HepG2 (cell line): ENCODE results near the gene ADRM1. TPM values are rescaled to one million over a fixed set of nuclear protein-coding genes. Genes with fewer than 3 reads are reported as not detected.

Experiments
- FOSL2 ChIP-seq: sonication (generic); formaldehyde crosslinking; IDR thresholded peaks from 2 replicates; pipeline ENCODE4 v1.4.0; 2020; ENCODE audit warnings: missing genetic modification reagents
- FOXJ3 ChIP-seq: sonication (generic); formaldehyde crosslinking; IDR thresholded peaks from 2 replicates; pipeline ENCODE4 v1.4.0; 2020; ENCODE audit warnings: missing genetic modification reagents, mild to moderate bottlenecking, borderline replicate concordance
- MAF1 ChIP-seq: sonication (generic); formaldehyde crosslinking; IDR thresholded peaks from 2 replicates; pipeline ENCODE4 v1.5.0; 2020; ENCODE audit warnings: missing genetic modification reagents, borderline replicate concordance
- MAZ ChIP-seq, 2 experiments: sonication (generic) in 1 of 2; formaldehyde crosslinking in 1 of 2; IDR thresholded peaks; 2 replicates each; pipeline versions ENCODE4 v1.5.0 to v1.6.1; 2012 to 2020; ENCODE audit warnings: low read depth in 2 of 2, mild to moderate bottlenecking in 2 of 2, borderline replicate concordance in 1 of 2, improper control_type of control experiment in 1 of 2, low read length in 1 of 2, missing genetic modification reagents in 1 of 2, moderate library complexity in 1 of 2
- PPARG ChIP-seq: conservative IDR thresholded peaks from 2 replicates; pipeline ENCODE4 v1.6.1; 2016; ENCODE audit warnings: missing biosample characterization, missing genetic modification reagents
- RBM22 ChIP-seq: fragments of 200-400 bp; formaldehyde crosslinking; optimal IDR thresholded peaks from 2 replicates; pipeline ENCODE3; 2017; ENCODE audit warnings: mild to moderate bottlenecking, low read length, moderate library complexity
- SETDB1 ChIP-seq: sonication (generic); formaldehyde crosslinking; IDR thresholded peaks from 2 replicates; pipeline ENCODE4 v1.5.1; 2020; ENCODE audit warnings: missing genetic modification reagents, mild to moderate bottlenecking, borderline replicate concordance
- SUZ12 ChIP-seq: fragments of 150-350 bp; IDR thresholded peaks from 2 replicates; pipeline ENCODE4 v1.6.1; 2014; ENCODE audit warnings: low read depth, low read length
- USF2 ChIP-seq, 2 experiments: sonication (generic) in 1 of 2; formaldehyde crosslinking in 1 of 2; IDR thresholded peaks; 2 replicates each; pipeline versions ENCODE4 v1.5.1 to v1.6.1; 2011 to 2020; ENCODE audit warnings: borderline replicate concordance in 1 of 2, low read depth in 1 of 2, low read length in 1 of 2, mild to moderate bottlenecking in 1 of 2, missing genetic modification reagents in 1 of 2, moderate library complexity in 1 of 2
- XBP1 ChIP-seq: sonication (generic); formaldehyde crosslinking; IDR thresholded peaks from 2 replicates; pipeline ENCODE4 v1.5.0; 2020; ENCODE audit warnings: missing genetic modification reagents
- ZHX2 ChIP-seq, 2 experiments: sonication (generic) in 1 of 2; formaldehyde crosslinking in 1 of 2; IDR thresholded peaks; 2 replicates each; pipeline versions ENCODE4 v1.6.1 to v1.9.0; 2014 to 2022; ENCODE audit warnings: antibody characterized with exemption in 1 of 2, borderline replicate concordance in 1 of 2, inconsistent platforms in 1 of 2, low read depth in 1 of 2, missing genetic modification reagents in 1 of 2
- ZNF18 ChIP-seq: sonication (generic); formaldehyde crosslinking; IDR thresholded peaks from 2 replicates; pipeline ENCODE4 v1.8.0; 2022; ENCODE audit warnings: mild to moderate bottlenecking, missing genetic modification reagents; ENCODE audit not compliant: insufficient replicate concordance
- ZNF292 ChIP-seq: sonication (generic); formaldehyde crosslinking; IDR thresholded peaks from 2 replicates; pipeline ENCODE4 v1.8.1; 2022; ENCODE audit warnings: mild to moderate bottlenecking, low read depth, missing genetic modification reagents, borderline replicate concordance
- ZNF790 ChIP-seq: sonication (generic); formaldehyde crosslinking; IDR thresholded peaks from 2 replicates; pipeline ENCODE4 v1.8.0; 2022; ENCODE audit warnings: missing genetic modification reagents, mild to moderate bottlenecking, borderline replicate concordance
- polyA plus RNA-seq, 8 experiments: library from polyadenylated mRNA; depleted of rRNA in 3 of 8; stranded (reverse) in 7 of 8; unstranded in 1 of 8; fragments of >200 nt; fragmentation: Illumina TruSeq in 4 of 8; extraction: Trizol in 4 of 8; gene quantifications; 2 replicates each; pipeline versions ENCODE4 v1.2.1 to v1.2.3, GENCODE V29; 2011 to 2016; ENCODE audit warnings: low read depth in 4 of 8, missing spikeins in 1 of 8, mixed read lengths in 1 of 8; ENCODE audit not compliant: insufficient read depth in 1 of 8
- total RNA-seq, 5 experiments: library from RNA; depleted of rRNA; stranded (reverse); fragments of >200 nt; fragmentation: Illumina TruSeq; extraction: Trizol; gene quantifications; 2 replicates each; pipeline ENCODE4 v1.2.3, GENCODE V29; 2016; ENCODE audit warnings: low read depth in 1 of 5

The ADRM1 gene
- total and polyA plus RNA-seq, 2 of the 13 experiments (the other 11 are each of a cell fraction or from before 2014, with no cell fraction given) = 92.9 to 154 TPM

- TF ChIP-seq RBM22 = peak; percentile 73
- 0 out of 2 replicates have a peak, but pooled peaks have one; percentile 5 for TF ChIP-seq SUZ12
- no peak for TF ChIP-seq PPARG (CRISPR knock-in tag)
- no peak for TF ChIP-seq USF2 (IDR thresholded peaks at IDR 0.05; ENCODE audit: low read depth, low read length)
- no peak for TF ChIP-seq USF2 (CRISPR knock-in tag; IDR thresholded peaks at IDR 0.05; ENCODE audit: borderline replicate concordance)
- no peak for TF ChIP-seq SETDB1
- no peak for TF ChIP-seq ZHX2 (IDR thresholded peaks at IDR 0.05; ENCODE audit: low read depth)
- TF ChIP-seq ZHX2 (CRISPR knock-in tag; IDR thresholded peaks at IDR 0.05; ENCODE audit: borderline replicate concordance) = 0 out of 2 replicates have a peak, but pooled peaks have one; percentile 59
- TF ChIP-seq XBP1 = no peak
- TF ChIP-seq MAZ (IDR thresholded peaks at IDR 0.05; ENCODE audit: borderline replicate concordance, low read depth, low read length) = no peak
- TF ChIP-seq MAZ (CRISPR knock-in tag; IDR thresholded peaks at IDR 0.05; ENCODE audit: low read depth) = peak; percentile 58; the same call in 1 of the 2 replicates
- no peak for TF ChIP-seq ZNF18 (CRISPR knock-in tag)
- peak; percentile 80; the same call in 1 of the 2 replicates for TF ChIP-seq ZNF790 (CRISPR knock-in tag)
- TF ChIP-seq FOSL2 (CRISPR knock-in tag) = no peak
- no peak for TF ChIP-seq MAF1 (CRISPR knock-in tag)
- TF ChIP-seq ZNF292 (CRISPR knock-in tag) = 0 out of 2 replicates have a peak, but pooled peaks have one; percentile 75
- no peak; the same call in 1 of the 2 replicates for TF ChIP-seq FOXJ3 (CRISPR knock-in tag)
Measured at GRCh38 chr20:62303340-62304226, 786 bp downstream of the ADRM1 start (continued).
